Measurements from ENCODE around the gene MRPL38.

GRCh38 chr17:75899353-75899752 is 5.3 kb downstream of the MRPL38 start:
- TF ChIP-seq EZH2 (IDR thresholded peaks at IDR 0.05; ENCODE audit: low read length, unreplicated experiment) = no peak
- no peak for TF ChIP-seq CTCF (conservative IDR thresholded peaks at IDR 0.05; ENCODE audit: low read depth, low read length)
- TF ChIP-seq EZH2phosphoT487 (IDR thresholded peaks at IDR 0.05; ENCODE audit: borderline replicate concordance, low read length) = no peak
